GM23248 (cell line): ENCODE data around the gene WHRN.

Experiments used
- EZH2 ChIP-seq: fragments of 200-600 bp; sonication (generic); IDR thresholded peaks from 2 replicates; pipeline ENCODE4 v1.6.1; 2018; ENCODE audit warnings: antibody characterized with exemption, mild to moderate bottlenecking; ENCODE audit not compliant: insufficient read depth, poor library complexity, severe bottlenecking
- EZH2phosphoT487 ChIP-seq: fragments of 200-600 bp; sonication (generic); IDR thresholded peaks from 2 replicates; pipeline ENCODE4 v1.6.1; 2018; ENCODE audit warnings: antibody characterized with exemption, moderate library complexity, mild to moderate bottlenecking, low read depth; ENCODE audit not compliant: insufficient read depth

DNA sequence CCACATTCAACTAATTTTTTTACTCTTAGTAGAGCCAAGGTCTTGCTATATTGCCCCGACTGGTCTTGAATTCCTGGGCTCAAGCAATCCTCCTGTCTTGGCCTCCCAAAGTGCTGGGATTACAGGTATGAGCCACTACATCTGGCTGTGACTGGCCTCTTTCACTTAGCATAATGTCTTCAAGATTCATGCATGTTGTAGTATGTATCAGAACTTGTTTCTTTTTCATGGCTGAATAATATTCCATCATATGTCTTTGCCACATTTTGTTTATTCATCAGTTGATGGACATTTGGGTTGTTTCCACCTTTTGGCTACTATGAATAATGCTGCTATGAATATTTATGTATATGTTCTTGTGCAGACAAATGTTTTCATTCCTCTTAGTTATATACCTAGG, 12.8 kb upstream of the WHRN start:
- TF ChIP-seq EZH2 (no peak), EZH2phosphoT487 (no peak)
